HuH-7.5 (cell line): ENCODE measurements around the gene EYA2.

ENCODE experiments used
- DNase-seq: peaks from one replicate; pipeline ENCODE4 v3.0.0; 2011; ENCODE audit warnings: low spot score

Gene EYA2

DNA sequence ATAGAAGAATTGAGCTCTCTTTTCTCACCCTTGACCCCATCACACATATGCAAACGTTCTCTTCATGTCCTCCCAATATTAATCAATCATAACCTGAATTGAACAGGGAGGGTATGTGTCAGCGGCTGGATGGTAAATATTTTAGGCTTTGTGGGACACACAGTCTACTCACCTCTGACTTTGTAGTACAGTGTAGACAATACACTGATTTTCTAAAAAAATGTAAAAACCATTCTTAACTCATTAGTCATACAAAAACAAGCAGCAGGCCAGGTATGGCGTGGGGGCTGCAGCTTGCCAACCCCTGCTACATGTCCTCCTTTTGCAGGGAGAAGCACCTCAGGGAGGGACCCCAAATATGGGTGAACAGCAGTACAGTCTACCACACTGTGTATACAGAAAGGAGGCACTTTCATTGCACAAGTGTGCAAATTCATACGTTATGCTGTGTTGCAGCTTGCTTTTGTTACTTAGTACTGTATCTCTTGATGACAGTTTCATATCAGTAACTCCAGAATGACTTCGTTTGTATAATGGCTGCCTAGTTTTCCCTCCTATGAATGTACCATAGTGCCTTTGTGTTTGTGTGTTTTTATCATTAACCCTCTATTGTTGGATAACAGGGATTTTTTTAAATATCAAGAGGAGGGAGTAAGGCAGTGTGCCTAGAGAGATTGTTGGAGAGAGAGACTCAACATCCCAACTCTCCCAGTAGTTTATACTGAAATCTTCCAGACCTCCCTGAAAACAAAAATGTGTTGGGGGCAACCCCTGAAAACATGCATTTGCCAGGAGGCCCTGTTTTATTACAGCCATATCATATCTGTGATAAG lies 247.5 kb downstream of the EYA2 start:
- DNase-seq = no peak

DNA sequence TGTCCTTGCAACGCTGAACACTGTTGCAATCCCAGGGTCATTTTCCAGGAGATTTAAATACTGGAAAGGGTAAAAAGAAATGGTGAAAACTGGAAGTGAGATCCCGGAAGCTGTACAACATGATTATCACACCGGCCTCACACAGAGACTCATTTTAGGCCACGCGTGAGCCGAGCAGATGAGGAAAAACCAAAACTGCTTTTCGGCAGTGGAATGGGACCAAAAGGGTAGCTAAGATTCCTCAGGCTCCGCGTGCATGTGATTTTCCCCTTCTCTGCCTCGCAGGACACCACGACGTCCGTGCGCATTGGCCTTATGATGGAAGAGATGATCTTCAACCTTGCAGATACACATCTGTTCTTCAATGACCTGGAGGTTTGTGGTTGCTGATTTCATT lies 248.1 kb downstream of the EYA2 start:
- DNase-seq = no peak

DNA sequence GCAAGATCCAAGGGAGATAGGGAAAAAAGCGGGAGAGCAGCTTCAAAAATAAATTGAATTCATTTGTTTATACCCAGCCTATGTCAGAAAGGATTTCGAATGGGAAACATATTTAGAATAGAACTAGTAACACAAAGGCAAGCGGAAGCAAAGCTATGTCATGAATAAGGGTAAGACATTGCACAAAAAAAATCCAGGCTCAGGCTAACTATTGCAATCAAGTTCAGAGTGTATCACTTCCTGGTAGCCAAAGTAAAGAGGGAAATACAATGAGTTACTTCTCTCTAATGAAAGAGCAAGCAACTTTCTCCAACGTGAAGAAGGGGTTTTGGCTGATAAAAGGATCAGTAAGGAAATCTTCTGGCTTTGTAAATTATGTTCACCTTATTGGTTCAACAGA lies 249.0 kb downstream of the EYA2 start:
- no peak for DNase-seq

DNA sequence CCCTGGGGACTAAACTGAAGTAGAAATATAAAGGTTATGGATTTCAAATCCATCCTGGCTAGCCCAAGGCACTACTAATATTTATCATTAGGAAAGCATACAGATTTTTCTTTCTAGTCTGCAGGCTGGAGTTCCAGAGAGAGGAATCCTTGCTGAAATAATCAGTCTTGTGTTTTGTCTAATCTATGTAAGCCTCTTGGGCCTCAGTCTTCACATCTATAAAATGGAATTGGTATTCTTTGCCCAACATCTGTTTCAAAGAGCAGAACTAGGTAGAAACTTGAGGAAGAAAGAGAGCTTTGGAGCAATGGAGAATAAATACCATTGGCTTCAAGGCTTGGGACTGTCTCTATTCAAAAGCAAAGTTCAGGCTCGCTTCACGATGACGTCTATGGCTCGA lies 249.8 kb downstream of the EYA2 start:
- no peak for DNase-seq

DNA sequence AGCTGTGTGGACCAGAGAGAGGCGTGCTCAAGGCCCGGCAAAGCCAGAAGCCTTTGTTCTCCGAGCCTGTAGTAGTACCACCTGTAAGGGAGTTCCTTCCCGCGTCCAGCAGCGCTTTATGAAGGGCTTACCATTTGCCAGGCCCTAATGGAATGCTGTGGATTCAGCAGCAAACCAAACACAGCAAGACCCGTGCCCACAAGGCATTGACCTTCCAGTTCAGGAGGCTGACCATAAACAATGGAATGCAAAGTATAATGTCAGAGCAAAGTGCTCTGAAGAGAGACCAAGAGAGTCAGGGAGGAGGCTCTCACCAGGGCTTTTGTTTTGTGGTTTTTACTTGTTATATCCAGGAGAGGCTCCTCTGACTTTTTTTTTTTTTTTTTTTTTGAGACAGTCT lies 252.0 kb downstream of the EYA2 start:
- DNase-seq = no peak

DNA sequence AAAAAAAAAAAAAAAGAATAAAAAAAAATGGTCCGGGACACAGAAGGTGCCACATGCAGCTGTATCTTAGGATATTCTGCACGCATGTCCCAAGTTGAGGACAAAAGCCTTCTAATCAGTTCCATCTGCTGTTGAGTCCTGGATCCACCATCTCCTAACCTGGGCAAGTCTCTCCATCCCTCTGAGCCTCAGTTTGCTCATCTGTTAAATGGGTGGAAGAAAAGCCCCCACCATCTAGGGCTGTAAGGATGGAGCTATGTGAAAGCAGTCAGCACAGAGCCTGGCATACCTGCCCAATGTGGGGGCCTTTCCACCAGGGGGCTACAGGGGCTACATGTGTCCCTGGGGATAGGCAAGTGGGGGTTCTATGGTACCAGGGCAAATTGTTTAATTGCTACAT lies 253.4 kb downstream of the EYA2 start:
- no peak for DNase-seq

DNA sequence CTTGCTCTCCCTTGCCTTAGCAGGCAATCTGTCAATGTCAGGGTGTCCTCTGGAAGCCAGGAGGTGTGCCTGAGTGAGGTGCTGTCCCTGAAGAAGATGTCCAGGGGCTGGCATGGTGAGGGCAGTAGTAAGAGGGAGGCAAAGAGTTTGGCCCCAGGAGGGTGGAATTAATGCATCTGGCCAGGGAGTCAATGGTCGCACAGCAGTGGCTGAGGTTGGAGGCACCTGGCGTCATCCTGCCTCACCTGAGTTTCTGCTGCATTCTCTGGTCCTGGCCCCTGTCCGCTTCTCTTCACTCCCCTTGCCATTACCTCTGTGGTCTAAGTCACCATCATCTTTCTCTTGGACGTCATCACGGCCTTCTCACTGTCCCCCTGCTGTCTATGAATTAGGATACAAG lies 255.3 kb downstream of the EYA2 start:
- no peak for DNase-seq

DNA sequence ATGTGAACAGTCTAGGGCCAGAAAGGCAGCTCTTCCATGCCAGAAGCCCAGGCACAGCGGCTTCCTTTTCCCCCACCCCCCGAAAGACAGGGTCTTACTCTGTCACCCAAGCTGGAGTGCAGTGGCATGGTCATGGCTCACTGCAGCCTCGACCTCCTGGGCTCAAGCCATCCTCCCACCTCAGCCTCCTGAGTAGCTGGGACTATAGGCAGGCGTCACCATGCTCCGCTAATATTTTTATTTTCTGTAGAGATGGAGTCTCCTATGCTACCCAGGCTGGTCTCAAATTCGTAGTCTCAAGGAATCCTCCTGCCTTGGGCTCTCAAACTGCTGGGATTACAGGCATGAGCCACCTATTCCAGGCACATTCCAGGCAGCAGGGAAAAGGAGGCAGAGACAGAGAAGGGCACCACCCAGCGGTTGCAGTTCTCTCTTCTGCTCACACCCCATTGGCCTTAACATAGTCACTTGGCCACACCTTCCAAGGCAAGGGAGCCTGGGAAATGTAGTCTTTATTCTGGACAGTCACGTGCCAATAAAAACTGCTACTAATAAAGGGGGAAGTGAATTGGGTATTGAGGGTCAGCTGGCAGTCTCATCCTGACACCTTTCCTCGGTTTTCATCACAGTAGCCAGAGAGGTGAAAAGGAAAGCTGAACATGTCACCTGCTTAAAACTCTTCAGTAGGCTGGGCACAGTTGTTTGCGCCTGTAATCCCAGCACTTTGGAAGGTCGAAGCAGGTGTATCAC lies 255.9 kb downstream of the EYA2 start:
- DNase-seq = peak; percentile 73

DNA sequence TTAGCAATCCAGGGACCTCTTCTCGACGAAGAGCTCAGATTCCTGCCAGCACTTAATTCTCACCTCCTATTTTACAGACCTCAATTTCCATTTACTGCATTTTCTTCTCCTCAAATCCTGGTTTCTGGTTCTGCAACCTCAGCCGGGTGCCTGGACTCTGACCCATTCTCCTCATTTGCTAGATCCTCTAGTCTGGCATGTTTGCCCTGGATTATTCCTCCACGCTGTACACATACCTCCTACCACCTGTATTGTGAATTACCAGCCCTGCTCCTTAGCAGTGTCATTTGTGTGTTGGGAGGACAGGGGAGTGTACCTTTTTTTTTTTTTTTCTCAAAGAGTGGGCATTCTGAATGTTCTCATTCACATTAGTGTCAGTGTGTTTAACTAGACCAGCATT lies 257.4 kb downstream of the EYA2 start:
- no peak for DNase-seq

DNA sequence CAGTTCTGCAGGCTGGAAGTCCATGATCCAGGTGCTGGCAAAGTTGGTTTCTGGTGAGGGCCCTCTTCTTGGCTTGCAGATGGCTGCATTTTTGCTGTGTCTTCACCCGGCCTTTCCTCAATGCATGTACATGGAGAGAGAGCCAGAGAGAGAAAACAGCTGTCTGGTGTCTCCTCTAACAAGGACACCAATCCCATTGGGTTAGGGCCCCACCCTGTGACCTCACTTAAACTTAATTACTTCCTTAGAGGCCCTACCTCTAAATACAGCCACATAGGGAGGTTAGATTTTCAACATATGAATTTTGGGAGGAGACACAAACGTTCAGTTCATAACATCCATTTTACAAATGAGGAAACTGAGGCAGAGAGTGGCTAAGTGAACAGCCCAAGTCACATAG lies 259.4 kb downstream of the EYA2 start:
- no peak for DNase-seq

DNA sequence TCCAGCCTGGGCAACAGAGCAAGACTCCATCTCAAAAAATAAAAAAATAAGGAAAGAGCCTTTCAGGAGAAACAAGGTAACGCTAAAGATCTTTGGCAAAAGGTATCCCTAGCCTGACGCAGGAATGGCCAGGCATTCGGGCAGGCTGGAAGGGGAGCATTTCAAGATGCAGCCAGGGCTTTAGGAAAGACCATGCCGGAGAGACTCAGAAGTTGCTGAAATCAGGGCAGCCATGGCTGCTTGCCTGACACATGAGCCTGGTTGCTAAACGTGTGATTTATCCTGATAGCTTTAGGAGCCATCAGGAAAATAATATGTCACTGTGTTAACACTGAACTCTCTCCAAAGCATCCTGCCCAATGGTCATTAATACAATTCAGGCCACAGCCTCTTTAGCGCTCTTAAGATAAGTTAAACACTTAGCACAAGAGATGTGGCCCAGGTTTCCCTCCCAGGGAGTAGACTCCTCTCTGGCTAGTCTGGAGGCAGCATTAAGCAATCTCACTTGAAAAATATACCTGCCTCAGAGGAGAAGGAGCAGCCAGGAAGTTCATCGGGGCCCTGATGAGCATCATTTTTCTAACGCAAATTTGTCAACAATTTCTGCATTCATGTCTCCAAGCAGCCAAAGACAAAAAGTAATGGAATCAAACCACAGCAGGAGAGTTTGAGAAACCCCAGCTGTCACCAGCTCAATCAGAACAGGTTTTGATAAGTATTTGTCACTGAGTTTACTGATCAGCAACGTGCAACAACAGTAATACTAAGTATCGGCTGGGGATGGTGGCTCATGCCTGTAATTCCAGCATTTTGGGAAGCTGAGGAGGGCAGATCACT lies 261.9 kb downstream of the EYA2 start:
- no peak for DNase-seq

DNA sequence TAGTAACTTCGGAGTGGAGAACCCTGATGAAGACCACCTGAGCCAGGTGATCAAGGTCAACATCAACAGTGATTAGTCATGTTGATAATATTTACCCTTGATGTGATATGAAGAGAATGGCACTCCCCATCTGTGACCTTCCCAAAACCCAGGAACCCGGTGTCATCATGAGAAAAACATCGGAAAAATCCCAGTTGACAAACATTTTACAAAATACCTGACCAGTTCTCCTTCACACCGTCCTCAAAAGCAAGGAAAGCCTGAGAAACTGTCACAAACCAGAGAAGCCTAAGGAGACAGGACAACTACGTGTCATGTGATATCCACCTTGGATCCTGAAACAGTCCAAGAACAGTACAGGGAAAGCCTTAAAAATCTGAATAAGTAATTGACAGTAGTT lies 264.5 kb downstream of the EYA2 start:
- DNase-seq = no peak

DNA sequence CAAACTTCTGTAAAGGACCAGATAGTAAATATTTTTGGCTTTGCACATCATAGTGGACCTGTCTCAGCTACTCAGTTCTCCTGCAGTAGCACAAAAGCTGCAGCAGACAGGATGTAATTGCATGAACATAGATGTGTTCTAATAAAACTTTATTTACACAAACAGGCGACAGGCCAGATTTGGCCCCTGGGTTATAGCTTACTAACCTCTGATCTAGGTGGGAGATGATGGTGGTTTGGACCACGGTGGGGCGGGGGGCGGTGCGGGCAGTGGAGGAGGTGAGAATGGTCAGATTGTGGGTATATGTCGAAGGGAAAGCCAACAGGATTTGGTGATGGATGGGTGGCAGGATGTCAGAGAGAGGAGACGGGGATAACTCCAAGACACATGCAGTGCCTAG lies 265.6 kb downstream of the EYA2 start:
- DNase-seq = no peak

DNA sequence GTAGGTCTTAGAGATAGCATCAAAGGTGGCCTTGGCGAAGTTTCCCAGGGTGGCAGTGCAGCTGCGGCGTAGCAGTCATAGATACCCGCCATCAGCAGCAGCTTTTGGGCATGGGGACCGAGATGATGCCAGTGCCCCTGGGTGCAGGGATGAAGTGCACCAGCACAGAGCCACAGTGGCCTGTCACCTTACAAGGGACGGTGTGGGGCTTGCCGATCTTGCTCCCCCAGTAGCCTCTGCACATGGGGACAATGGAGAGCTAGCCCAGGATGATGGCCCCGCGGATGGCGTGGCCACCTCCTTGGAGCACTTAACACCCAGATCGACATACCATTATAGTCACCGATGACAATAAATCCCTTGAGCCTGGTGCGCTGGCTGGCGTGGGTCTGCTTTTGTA lies 266.3 kb downstream of the EYA2 start:
- DNase-seq = no peak

DNA sequence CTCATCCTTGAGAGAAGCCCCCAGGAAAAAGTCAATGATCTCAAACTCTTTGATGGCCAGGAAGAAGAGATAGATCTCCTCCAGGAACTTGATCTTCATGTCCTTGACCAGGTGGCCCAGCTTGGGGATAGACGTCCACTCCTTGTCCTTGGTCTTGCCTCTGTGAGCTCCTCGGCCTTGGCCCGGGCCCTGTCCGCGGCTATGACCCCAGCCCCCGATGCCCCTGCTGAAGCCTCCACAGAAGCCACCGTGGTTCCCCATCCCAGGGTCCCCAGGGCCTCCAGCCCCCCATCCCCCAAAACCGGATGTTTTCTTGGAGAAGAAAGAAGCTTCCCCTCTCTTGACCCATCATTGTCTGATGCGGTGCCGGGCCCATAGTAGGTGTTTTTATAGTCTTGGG lies 266.8 kb downstream of the EYA2 start:
- no peak for DNase-seq

DNA sequence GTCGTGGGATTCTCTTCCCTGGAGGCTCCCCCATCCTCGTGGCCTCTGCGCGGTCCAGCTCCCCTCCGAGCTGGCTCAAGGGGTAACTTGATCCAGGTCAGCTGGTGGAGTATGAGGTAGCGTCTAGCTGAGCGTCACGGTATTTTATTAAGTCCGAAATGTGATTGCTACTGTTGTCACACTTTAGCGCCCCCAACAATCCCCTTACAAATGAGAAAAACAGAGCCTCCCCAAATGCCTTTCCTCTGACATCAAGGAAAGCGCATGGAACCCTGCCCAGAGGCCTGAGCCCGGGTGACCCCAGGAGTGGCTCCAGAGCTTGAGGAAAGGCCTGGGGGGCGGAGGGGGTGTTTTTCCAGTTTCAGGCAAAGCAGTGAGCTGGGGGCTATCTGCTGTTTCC lies 269.5 kb downstream of the EYA2 start:
- no peak for DNase-seq

DNA sequence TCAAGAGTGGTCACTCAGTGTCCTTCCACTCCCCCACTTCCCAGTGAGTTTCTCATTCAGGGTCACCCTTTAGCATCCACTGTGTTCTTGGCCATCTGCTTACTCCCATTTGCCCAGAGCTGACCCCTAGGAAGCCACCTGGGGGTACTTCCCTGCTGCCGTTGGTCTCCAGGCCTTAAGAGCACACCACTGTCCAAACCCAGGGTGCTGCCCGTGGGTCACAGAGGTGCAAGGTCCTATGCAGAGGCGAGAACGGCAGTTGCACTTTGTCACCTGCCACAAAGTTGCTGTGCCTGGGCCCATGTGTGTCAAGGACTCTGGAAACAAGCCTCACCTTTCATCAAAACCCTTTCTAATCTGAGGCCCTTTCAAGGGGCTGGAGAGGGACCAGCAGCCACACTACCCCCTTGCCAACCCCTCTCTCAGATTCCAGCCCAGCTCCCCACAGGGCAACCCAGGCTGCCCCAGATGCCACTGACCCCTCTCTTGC lies 270.8 kb downstream of the EYA2 start:
- DNase-seq = no peak

DNA sequence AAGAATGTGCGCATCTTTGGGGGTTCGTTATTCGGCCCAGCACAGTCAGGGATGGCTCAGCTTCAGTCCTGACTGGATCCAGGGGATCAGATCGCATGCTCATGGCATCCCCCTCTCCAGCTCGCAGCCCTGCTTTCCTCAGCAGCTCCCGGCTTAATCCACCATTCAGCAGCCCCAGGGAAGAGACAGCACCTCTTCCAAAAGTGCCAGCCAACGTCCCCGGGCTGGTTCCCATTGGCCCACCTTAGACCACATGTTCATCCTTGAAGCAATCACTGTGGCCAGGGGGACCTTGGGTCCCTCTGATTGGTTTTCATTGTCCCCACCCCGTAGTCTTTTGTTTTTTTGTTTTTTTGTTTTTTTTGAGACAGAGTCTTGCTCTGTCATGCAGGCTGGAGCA lies 273.2 kb downstream of the EYA2 start:
- DNase-seq = no peak

DNA sequence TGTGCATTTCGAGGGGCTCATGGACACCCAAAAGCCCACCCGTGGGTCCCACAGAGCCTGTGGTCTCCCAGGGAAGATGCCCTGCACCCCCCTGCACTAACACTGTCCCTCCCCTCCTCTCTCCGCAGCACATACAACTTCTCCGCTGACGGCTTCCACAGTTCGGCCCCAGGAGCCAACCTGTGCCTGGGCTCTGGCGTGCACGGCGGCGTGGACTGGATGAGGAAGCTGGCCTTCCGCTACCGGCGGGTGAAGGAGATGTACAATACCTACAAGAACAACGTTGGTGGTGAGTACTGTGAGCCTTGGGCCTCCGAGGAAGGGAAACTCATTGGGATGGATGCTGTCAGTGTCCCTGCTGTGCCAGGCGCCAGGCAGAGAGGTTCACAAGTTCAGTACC lies 277.9 kb downstream of the EYA2 start:
- peak; percentile 13 for DNase-seq

DNA sequence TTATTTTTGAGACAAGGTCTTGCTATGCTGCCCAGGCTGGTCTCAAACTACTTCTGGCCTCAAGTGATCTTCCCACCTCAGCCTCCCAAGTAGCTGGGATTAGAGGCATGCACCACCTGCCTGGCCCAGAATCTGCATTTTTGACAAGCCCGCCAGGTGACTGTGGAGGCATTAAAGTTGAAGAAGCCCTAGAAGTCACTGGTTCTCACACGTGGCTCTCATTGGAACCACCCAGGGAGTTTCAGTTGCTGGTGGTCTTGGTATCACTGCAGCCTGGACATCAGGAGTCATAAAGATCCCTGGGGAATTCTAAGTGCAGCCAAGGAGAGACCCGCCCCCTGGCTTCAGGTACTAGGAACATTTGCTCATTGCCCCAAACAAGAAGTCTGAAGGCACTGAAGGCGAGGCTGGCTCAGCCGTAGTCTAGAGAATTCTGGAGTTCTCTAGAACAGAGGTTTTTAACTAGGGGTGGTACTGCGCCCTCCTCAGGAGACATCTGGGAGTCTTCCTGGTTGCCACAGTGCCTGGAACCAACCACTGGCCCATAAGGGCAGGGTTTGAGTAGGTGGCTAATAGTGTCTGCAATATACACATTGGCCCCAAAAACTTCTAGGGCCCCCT lies 279.1 kb downstream of the EYA2 start:
- peak; percentile 56 for DNase-seq

DNA sequence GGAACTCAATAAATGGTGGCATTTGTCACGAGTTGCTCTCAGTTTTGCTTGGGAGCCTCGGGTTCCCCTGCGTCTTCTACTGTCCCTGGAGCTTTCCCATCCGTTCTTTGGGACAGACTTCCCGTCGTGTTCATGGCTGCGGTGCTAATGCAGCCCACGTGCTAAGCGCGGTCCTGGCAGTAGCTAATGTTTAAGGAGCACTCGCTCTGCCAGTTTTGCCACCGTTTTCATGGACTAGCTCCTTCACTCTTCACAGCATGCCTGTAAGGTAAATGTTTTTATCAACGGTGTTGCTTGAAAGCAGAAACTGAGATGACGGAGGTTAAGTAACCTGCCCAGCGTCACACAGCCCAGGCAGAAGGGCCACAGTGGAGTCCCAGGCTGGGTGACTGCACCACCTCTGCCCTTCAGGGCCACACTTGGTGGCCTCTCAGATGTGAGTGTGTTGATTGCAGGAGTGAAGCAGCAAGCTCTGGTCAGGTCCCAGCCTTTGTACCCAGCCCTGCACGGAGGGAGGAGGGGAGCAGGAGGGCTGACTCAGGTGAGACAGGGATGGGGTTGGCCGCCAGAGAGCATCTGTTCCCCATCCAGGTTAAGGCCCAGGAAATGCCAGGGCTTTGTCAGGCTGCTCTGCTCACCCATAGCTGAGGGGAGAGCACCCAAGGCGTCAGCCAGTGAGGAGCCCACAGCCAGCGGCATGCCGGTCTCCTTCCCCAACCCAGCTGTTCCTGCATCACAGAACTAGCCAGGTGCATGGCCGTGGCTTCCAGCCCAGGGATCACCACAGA lies 280.0 kb downstream of the EYA2 start:
- DNase-seq = peak; percentile 41
